ENCODE data around the gene CDK5RAP2.

- TF ChIP-seq ZNF404 (tag by site-specific recombination; IDR thresholded peaks at IDR 0.05) (no peak), PRDM4 (tag by site-specific recombination; IDR thresholded peaks at IDR 0.05) (no peak), ZFP3 (tag by site-specific recombination; IDR thresholded peaks at IDR 0.05; ENCODE audit: low read depth) (no peak), ZBTB7A (tag by site-specific recombination; IDR thresholded peaks at IDR 0.05; ENCODE audit: low read depth) (no peak)
- TF ChIP-seq, protein P1, sequence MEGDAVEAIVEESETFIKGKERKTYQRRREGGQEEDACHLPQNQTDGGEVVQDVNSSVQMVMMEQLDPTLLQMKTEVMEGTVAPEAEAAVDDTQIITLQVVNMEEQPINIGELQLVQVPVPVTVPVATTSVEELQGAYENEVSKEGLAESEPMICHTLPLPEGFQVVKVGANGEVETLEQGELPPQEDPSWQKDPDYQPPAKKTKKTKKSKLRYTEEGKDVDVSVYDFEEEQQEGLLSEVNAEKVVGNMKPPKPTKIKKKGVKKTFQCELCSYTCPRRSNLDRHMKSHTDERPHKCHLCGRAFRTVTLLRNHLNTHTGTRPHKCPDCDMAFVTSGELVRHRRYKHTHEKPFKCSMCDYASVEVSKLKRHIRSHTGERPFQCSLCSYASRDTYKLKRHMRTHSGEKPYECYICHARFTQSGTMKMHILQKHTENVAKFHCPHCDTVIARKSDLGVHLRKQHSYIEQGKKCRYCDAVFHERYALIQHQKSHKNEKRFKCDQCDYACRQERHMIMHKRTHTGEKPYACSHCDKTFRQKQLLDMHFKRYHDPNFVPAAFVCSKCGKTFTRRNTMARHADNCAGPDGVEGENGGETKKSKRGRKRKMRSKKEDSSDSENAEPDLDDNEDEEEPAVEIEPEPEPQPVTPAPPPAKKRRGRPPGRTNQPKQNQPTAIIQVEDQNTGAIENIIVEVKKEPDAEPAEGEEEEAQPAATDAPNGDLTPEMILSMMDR (tag by site-specific recombination; IDR thresholded peaks at IDR 0.05): no peak
- TF ChIP-seq, protein P2, sequence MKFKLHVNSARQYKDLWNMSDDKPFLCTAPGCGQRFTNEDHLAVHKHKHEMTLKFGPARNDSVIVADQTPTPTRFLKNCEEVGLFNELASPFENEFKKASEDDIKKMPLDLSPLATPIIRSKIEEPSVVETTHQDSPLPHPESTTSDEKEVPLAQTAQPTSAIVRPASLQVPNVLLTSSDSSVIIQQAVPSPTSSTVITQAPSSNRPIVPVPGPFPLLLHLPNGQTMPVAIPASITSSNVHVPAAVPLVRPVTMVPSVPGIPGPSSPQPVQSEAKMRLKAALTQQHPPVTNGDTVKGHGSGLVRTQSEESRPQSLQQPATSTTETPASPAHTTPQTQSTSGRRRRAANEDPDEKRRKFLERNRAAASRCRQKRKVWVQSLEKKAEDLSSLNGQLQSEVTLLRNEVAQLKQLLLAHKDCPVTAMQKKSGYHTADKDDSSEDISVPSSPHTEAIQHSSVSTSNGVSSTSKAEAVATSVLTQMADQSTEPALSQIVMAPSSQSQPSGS (tag by site-specific recombination; IDR thresholded peaks at IDR 0.05; ENCODE audit: low read depth): no peak
These were observed 48.4 kb upstream of the CDK5RAP2 start for GRCh38 chr9:120628207-120628924.
